ENCODE data around the gene SLC17A5. TPM values are rescaled to one million over a fixed set of nuclear protein-coding genes. Genes with fewer than 3 reads are reported as not detected.

Gene SLC17A5
- total and polyA plus RNA-seq, 4 experiments from 2014 or later, result 11.8 to 16.2 (median 14.1) TPM

DNA sequence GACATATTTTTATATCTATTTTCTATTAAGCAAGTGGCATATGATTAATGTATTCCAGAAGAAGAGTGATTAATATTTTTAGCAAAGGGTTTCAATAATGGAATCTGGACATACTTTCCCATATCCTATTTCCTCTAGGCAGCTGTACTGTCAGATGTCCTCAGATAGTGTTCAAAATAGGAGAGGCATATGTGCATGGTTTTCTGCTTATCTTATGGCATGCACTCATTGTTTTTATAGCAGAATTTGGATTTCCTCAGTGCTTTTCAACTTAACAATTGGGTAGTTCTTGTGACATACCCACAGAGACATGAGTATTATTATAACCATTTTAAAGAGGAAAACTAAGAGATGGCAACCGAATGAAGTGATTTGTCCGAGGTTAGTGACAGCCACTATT lies 12.6 kb upstream of the SLC17A5 start:
- Mint-ChIP-seq H3K4me3 (no peak overlapping the region), H3K27ac (no peak overlapping the region), H3K36me3 (no peaks in the 10 kb centered on the region), H3K4me1 (no peaks in the 10 kb centered on the region), H3K27me3 (peaks cover 14 to 25% of the 10 kb centered on the region in 2 donors), H3K9me3 (no peaks in the 10 kb centered on the region)
- Histone ChIP-seq H3K4me1 (ENCODE audit: insufficient read depth, low read length) (no peaks in the 10 kb centered on the region), H3K36me3 (ENCODE audit: insufficient read depth, low read length) (no peaks in the 10 kb centered on the region), H3K27ac (ENCODE audit: low read depth, low read length) (no peak overlapping the region), H3K27me3 (ENCODE audit: insufficient read depth, low read length) (no peaks in the 10 kb centered on the region), H3K9me3 (ENCODE audit: control insufficient read depth in 1 of 2, low read length in 2 of 2) (no peaks in the 10 kb centered on the region), H3K4me3 (ENCODE audit: low read length in 2 of 2) (no peak overlapping the region)
- POLR2A ChIA-PET (ENCODE audit: partially characterized antibody), result no interaction called here
- DNase-seq, result no peak
- intact Hi-C loops (cut with micrococcal nuclease), result no loop called here
- CTCF ChIA-PET (ENCODE audit: partially characterized antibody), result interaction anchor here (1.1 to 1.9 kb wide), 2 partner anchors 10 to 67 kb away, joined by 3 to 7 read pairs; no protein-coding TSS in a partner anchor

DNA sequence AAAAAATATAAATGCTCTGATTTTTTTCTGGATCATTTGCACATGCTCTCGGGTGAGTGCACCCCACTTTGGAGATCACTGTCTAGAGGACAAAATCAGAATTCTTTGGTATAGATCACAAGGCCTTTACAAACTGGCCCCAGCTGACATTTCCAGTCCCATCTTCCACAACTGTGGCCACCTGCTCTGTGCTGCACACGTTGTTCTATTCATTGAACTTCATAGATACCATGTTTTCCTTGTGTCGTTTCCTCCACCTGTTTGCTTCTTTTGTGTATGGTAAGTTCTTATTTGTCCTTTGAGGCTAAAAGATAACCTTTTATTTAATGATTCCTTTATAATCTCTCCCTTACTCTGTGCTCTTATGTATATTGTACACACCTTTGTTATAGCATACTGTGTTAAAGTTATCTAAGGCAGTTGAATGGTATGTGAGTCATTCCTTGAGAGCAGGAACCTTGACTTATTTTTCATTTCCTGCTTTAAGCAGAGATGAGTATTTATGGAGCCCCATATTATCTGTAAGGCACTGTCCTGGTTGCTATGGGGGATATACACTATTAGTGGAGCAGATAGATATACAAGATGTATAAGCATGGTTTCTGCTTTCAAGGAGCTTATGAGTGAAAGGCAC lies 12.0 kb upstream of the SLC17A5 start:
- H3K4me1 Mint-ChIP-seq, result no peaks in the 10 kb centered on the region
- ChIA-PET POLR2A (ENCODE audit: partially characterized antibody) (no interaction called here), CTCF (ENCODE audit: partially characterized antibody) (interaction anchor here (1.9 to 3.4 kb wide), 2 partner anchors 10 to 11 kb away, joined by 7 to 15 read pairs; no protein-coding TSS in a partner anchor)
- Histone ChIP-seq H3K9me3 (ENCODE audit: control insufficient read depth in 1 of 2, low read length in 2 of 2) (no peaks in the 10 kb centered on the region), H3K4me1 (ENCODE audit: insufficient read depth, low read length) (no peaks in the 10 kb centered on the region), H3K27ac (ENCODE audit: low read depth, low read length) (no peak overlapping the region), H3K36me3 (ENCODE audit: insufficient read depth, low read length) (no peaks in the 10 kb centered on the region), H3K27me3 (ENCODE audit: insufficient read depth, low read length) (no peaks in the 10 kb centered on the region), H3K4me3 (ENCODE audit: low read length in 2 of 2) (no peak overlapping the region)
- no peak for DNase-seq
- H3K27me3 Mint-ChIP-seq, result peaks cover 11 to 23% of the 10 kb centered on the region in 2 donors
- no peaks in the 10 kb centered on the region for H3K36me3 Mint-ChIP-seq
- no peak overlapping the region for H3K4me3 Mint-ChIP-seq
- intact Hi-C loops (cut with micrococcal nuclease), result no loop called here
- H3K27ac Mint-ChIP-seq, result no peak overlapping the region
- H3K9me3 Mint-ChIP-seq, result no peaks in the 10 kb centered on the region

DNA sequence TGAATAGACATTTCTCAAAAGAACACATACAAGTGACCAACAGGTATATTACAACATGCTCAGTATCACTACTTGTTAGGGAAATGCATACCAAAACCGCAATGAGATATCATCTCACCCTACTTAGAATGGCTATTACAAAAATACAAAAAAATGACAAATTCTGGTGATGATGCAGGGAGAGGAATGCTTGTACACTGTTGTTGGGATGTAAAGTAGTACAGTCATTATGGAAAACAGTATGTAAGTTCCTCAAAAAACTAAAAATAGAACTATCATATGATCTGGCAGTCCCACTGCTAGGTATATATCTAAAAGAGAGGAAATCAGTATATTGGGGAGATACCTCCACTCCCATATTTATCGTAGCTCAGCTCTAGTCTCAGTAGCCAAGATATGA lies 10.9 kb upstream of the SLC17A5 start:
- POLR2A ChIA-PET (ENCODE audit: partially characterized antibody), result no interaction called here

DNA sequence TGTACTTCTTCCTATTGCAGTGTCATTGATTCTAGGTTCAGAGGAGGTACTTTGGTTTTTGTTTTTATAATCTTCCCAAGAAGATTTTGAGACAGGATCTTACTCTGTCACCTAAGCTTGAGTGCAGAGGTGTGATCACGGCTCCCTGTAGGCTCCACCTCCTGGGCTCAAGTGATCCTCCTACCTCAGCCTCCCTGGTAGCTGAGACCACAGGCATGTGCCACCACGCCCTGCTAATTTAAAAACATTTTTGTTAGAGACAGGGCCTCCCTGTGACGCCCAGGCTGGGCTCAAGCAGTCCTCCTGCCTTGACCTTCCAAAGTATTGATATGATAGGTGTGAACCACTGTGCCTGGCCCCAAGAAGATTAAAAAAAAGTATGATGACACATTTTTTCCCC lies 3.4 kb upstream of the SLC17A5 start:
- Mint-ChIP-seq H3K36me3 (peaks cover 0 to 10% of the 10 kb centered on the region in 2 donors), H3K27ac (peak overlapping the region in 5 of 7 donors; percentile 5 to 77 (median 26)), H3K27me3 (no peaks in the 10 kb centered on the region), H3K4me3 (no peak overlapping the region), H3K4me1 (peaks cover 7 to 30% (median 23%) of the 10 kb centered on the region in 4 donors), H3K9me3 (no peaks in the 10 kb centered on the region)
- intact Hi-C loops (cut with micrococcal nuclease), result loop anchor here (10.0 kb wide), 2 partner anchors 372 to 1032 kb away; partner anchors contain the start of gene KCNQ5
- no peaks in the 10 kb centered on the region for H3K9me3 ChIP-seq (ENCODE audit: control insufficient read depth in 1 of 2, low read length in 2 of 2)
- H3K27me3 ChIP-seq (ENCODE audit: insufficient read depth, low read length), result no peaks in the 10 kb centered on the region
- no peak overlapping the region for H3K27ac ChIP-seq (ENCODE audit: low read depth, low read length)
- H3K36me3 ChIP-seq (ENCODE audit: insufficient read depth, low read length), result no peaks in the 10 kb centered on the region
- peak in 1 of 5 donors; percentile 7 for DNase-seq
- H3K4me1 ChIP-seq (ENCODE audit: insufficient read depth, low read length), result peaks cover 16% of the 10 kb centered on the region
- CTCF ChIA-PET (ENCODE audit: partially characterized antibody), result interaction anchor here (1.7 kb wide), 1 partner anchor 19 kb away, joined by 5 read pairs; no protein-coding TSS in a partner anchor
- POLR2A ChIA-PET (ENCODE audit: partially characterized antibody), result no interaction called here
- H3K4me3 ChIP-seq (ENCODE audit: low read length in 2 of 2), result no peak overlapping the region

More for the DNA sequence above, 10.9 kb upstream of the SLC17A5 start:
- DNase-seq, result no peak
- Mint-ChIP-seq H3K9me3 (no peaks in the 10 kb centered on the region), H3K4me1 (no peaks in the 10 kb centered on the region), H3K4me3 (no peak overlapping the region), H3K36me3 (no peaks in the 10 kb centered on the region), H3K27ac (no peak overlapping the region), H3K27me3 (peaks cover 6 to 17% of the 10 kb centered on the region in 2 donors)
- no peaks in the 10 kb centered on the region for H3K27me3 ChIP-seq (ENCODE audit: insufficient read depth, low read length)
- no peak overlapping the region for H3K27ac ChIP-seq (ENCODE audit: low read depth, low read length)
- intact Hi-C loops (cut with micrococcal nuclease), result no loop called here
- CTCF ChIA-PET (ENCODE audit: partially characterized antibody), result interaction anchor here (3.4 kb wide), 1 partner anchor 11 kb away, joined by 15 read pairs; no protein-coding TSS in a partner anchor
- H3K4me3 ChIP-seq (ENCODE audit: low read length in 2 of 2), result no peak overlapping the region
- H3K4me1 ChIP-seq (ENCODE audit: insufficient read depth, low read length), result no peaks in the 10 kb centered on the region
- no peaks in the 10 kb centered on the region for H3K9me3 ChIP-seq (ENCODE audit: control insufficient read depth in 1 of 2, low read length in 2 of 2)
- H3K36me3 ChIP-seq (ENCODE audit: insufficient read depth, low read length), result no peaks in the 10 kb centered on the region

DNA sequence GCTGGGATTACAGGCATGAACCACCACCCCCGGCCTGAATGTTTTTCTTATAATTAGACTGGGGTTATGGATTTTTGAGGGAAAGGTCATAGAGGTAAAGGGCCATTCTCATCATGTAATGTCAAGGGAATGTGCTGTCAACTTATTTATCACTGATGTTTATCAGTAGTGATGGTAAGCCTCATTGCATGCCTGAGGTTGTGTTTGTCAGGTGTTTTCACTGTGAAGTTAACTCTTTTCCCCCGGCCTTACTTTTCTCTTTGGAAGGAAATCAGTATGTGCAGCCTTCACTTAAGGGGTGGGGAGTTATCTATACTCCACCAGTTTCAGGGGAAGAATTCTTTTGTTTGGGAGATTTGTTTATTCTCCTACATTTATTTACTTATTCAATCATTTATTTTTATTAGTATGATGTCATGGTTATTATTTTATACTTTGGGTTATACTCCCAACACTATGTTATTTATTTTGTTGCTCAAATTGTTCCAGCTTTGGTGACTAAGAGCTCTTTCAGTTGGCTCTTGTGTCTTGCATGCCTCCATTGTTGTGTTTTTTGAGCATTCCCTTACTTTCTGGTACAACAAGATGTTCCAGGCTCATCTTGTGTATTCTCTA lies 2.8 kb upstream of the SLC17A5 start:
- no peak overlapping the region for H3K4me3 Mint-ChIP-seq
- intact Hi-C loops (cut with micrococcal nuclease), result loop anchor here (10.0 kb wide), 2 partner anchors 372 to 1032 kb away; partner anchors contain the start of gene KCNQ5
- Histone ChIP-seq H3K4me1 (ENCODE audit: insufficient read depth, low read length) (peaks cover 22% of the 10 kb centered on the region), H3K27ac (ENCODE audit: low read depth, low read length) (no peak overlapping the region), H3K27me3 (ENCODE audit: insufficient read depth, low read length) (no peaks in the 10 kb centered on the region), H3K4me3 (ENCODE audit: low read length in 2 of 2) (no peak overlapping the region), H3K36me3 (ENCODE audit: insufficient read depth, low read length) (no peaks in the 10 kb centered on the region), H3K9me3 (ENCODE audit: control insufficient read depth in 1 of 2, low read length in 2 of 2) (no peaks in the 10 kb centered on the region)
- H3K9me3 Mint-ChIP-seq, result no peaks in the 10 kb centered on the region
- ChIA-PET CTCF (ENCODE audit: partially characterized antibody) (no interaction called here), POLR2A (ENCODE audit: partially characterized antibody) (no interaction called here)
- peak overlapping the region in 3 of 7 donors; percentile 5 to 77 (median 26) for H3K27ac Mint-ChIP-seq
- H3K36me3 Mint-ChIP-seq, result peaks cover 0 to 13% of the 10 kb centered on the region in 2 donors
- H3K4me1 Mint-ChIP-seq, result peaks cover 10 to 35% (median 27%) of the 10 kb centered on the region in 4 donors
- no peak for DNase-seq
- H3K27me3 Mint-ChIP-seq, result no peaks in the 10 kb centered on the region

DNA sequence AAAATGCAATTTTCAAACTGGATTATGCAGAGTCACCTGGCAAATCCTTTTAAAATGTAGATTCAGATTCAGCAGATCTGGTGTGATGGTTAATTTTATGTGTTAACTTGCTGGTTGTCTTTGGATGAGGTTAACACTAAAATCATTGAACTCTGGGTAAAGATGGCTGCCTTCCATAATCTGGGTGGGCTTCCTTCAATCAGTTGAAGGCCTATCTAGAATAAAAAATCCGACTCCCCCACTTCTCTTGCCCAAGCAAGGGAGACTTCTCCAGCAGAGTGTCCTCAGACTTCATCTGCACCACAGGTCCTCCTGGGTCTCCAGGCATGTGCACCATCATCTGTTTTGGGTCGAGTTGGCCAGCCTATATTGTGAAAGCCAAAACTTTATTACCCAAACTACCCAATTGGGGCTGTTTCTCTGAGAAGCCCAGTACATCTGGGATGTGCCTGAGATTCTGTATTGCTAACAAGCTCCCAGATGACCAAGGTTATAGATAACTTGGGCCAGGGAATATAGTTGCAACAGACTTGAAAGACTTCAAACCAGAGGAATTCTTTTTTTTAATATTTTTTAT lies 1.6 kb upstream of the SLC17A5 start:
- CTCF ChIA-PET (ENCODE audit: partially characterized antibody), result interaction anchor here (1.3 to 4.0 kb wide), 2 partner anchors 20 to 29 kb away, joined by 5 to 13 read pairs; no protein-coding TSS in a partner anchor
- no peak overlapping the region for H3K4me3 ChIP-seq (ENCODE audit: low read length in 2 of 2)
- Mint-ChIP-seq H3K4me3 (peak overlapping the region in 7 of 8 donors; percentile 71 to 100 (median 98)), H3K36me3 (peaks cover 4 to 13% of the 10 kb centered on the region in 2 donors), H3K9me3 (no peaks in the 10 kb centered on the region), H3K27me3 (no peaks in the 10 kb centered on the region), H3K27ac (peak overlapping the region in 6 of 7 donors; percentile 47 to 97 (median 89)), H3K4me1 (peaks cover 13 to 40% (median 30%) of the 10 kb centered on the region in 4 donors)
- no peaks in the 10 kb centered on the region for H3K9me3 ChIP-seq (ENCODE audit: control insufficient read depth in 1 of 2, low read length in 2 of 2)
- peaks cover 22% of the 10 kb centered on the region for H3K4me1 ChIP-seq (ENCODE audit: insufficient read depth, low read length)
- H3K27me3 ChIP-seq (ENCODE audit: insufficient read depth, low read length), result no peaks in the 10 kb centered on the region
- peak overlapping the region; percentile 99 for H3K27ac ChIP-seq (ENCODE audit: low read depth, low read length)
- H3K36me3 ChIP-seq (ENCODE audit: insufficient read depth, low read length), result no peaks in the 10 kb centered on the region
- intact Hi-C loops (cut with micrococcal nuclease), result loop anchor here (10.0 kb wide), 2 partner anchors 371 to 1031 kb away; partner anchors contain the start of gene KCNQ5
- DNase-seq, result no peak
- POLR2A ChIA-PET (ENCODE audit: partially characterized antibody), result interaction anchor here (1.9 to 4.9 kb wide), 2 partner anchors 137 to 234 kb away, joined by 6 to 238 read pairs; partner anchors contain the start of gene EEF1A1
